Central memory CD8-positive, alpha-beta T cell (primary cell): ENCODE measurements around the gene ANKRD2.

Experiments
- ATAC-seq: fragments of 150-1000 bp; cut with Tn5 transposase; replicated peaks from 2 replicates; pipeline ENCODE4 v1.10.0; 2022; ENCODE audit warnings: mild to moderate bottlenecking, moderate FRiP score, moderate number of reproducible peaks; ENCODE audit not compliant: poor library complexity, severe bottlenecking; ENCODE audit errors: extremely low read depth
- DNase-seq, 2 donors: peaks; one replicate each; pipeline ENCODE4 v3.0.0; 2021; ENCODE audit warnings: low spot score in 2 of 2
- H3K27ac Mint-ChIP-seq: one replicate; pipeline ENCODE4 v1.8.0; 2022; ENCODE audit warnings: low read depth, mild to moderate bottlenecking, moderate library complexity, mixed read lengths
- H3K27me3 Mint-ChIP-seq: one replicate; pipeline ENCODE4 v1.8.0; 2022; ENCODE audit warnings: mixed read lengths
- H3K36me3 Mint-ChIP-seq: one replicate; pipeline ENCODE4 v1.8.0; 2022; ENCODE audit warnings: mild to moderate bottlenecking, moderate library complexity, mixed read lengths; ENCODE audit not compliant: insufficient read depth
- H3K4me1 Mint-ChIP-seq: one replicate; pipeline ENCODE4 v1.8.0; 2022; ENCODE audit warnings: mixed read lengths
- H3K4me3 Mint-ChIP-seq: one replicate; pipeline ENCODE4 v1.8.0; 2022; ENCODE audit warnings: mild to moderate bottlenecking, moderate library complexity, mixed read lengths
- H3K9me3 Mint-ChIP-seq: one replicate; pipeline ENCODE4 v1.8.0; 2022; ENCODE audit warnings: mixed read lengths

ANKRD2 gene

DNA sequence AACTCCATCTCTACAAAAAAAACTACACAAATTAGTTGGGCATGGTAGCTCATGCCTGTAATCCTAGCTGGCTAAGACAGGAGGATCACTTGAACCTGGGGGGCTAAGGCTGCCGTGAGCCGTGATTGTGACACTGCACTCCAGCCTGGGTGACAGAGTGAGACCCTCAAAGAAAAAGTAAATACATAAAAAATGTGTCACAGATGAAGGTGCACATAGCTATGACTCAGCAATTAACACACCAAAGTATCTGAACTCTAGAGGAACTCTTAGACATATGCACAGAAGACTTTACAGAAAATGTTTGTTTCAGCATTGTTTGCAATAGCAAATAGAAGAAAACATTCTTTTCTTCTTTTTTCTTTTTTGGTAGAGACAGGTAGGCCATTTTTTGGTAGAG lies 25.2 kb downstream of the ANKRD2 start:
- H3K27me3 Mint-ChIP-seq = no peaks in the 10 kb centered on the region
- H3K27ac Mint-ChIP-seq = no peak overlapping the region
- DNase-seq (no peak), ATAC-seq (no peak)
- H3K9me3 Mint-ChIP-seq = no peaks in the 10 kb centered on the region
- H3K4me3 Mint-ChIP-seq = no peak overlapping the region
- no peaks in the 10 kb centered on the region for H3K36me3 Mint-ChIP-seq
- H3K4me1 Mint-ChIP-seq = no peaks in the 10 kb centered on the region

DNA sequence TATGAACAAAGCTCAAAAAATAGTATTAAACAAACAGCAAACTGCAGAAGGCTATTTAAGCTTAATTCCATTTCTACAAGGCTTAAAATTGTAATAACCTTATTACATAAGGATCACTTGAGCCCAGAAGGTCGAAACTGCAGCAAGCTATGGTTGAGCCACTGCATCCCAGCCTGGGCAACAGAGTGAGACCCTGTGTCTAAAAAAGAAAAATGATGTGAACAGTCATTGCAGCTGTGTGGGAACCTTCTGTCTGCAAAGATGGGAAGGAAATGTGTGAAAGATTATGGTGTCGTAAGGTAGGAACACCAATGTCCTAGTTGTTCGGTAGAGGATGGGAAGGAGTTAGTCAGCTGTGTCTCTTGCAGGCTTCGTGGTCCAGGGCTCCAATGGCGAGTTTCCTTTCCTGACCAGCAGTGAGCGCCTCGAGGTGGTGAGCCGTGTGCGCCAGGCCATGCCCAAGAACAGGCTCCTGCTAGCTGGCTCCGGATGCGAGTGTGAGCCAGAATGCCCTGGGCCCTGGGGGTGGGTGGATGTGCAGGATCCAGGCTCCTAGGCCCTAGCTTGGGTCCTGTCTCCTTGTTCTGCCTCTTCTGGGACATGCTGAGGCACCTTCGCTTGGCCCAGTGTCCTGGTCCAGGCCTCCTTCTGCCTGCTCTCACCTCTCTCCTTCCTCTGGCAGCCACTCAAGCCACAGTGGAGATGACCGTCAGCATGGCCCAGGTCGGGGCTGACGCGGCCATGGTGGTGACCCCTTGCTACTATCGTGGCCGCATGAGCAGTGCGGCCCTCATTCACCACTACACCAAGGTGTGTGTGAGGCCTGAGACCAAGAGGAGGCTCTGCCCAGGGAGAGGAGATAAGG lies 26.1 kb downstream of the ANKRD2 start:
- Mint-ChIP-seq H3K9me3 (no peaks in the 10 kb centered on the region), H3K27ac (no peak overlapping the region), H3K27me3 (no peaks in the 10 kb centered on the region), H3K4me1 (no peaks in the 10 kb centered on the region), H3K36me3 (no peaks in the 10 kb centered on the region), H3K4me3 (no peak overlapping the region)
- DNase-seq (no peak), ATAC-seq (no peak)

DNA sequence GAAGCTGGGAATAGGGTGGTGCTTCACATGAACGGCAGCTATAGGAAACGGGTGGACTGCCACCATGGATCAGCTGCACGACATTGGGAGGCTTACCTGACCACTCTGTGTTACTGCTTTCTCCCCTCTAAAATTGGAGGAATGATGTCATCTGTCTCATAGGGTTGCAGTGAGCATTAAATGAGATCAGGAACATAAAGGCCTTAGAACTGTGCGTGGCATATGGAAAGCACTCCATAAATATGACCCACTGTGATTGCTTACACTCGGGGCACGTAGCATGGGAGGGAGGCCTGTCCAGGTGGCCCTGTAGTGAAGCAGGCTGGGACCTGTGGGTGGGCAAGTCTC lies 26.7 kb downstream of the ANKRD2 start:
- ATAC-seq (no peak), DNase-seq (no peak)
- Mint-ChIP-seq H3K4me1 (no peaks in the 10 kb centered on the region), H3K36me3 (no peaks in the 10 kb centered on the region), H3K9me3 (no peaks in the 10 kb centered on the region), H3K27ac (no peak overlapping the region), H3K4me3 (no peak overlapping the region), H3K27me3 (no peaks in the 10 kb centered on the region)

DNA sequence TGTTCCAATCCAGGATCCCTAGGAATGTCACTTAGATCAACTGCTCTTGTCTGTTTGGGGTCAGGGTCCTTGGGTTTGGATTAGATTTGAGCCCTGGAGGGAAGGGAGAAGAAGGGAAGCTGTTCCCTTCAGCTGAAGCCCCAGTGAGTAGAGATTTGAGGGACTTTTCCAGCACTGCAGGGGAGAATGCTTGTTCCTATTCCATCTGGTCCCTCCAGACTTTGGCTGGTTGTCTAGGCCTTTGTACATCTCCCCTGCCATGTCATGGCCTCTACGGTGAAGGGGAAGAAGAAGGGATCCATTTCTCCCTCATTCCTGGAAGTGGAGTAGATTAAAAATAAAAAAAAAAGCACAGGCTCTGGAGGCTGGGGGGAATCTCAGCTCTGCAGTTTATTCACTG lies 28.0 kb downstream of the ANKRD2 start:
- Mint-ChIP-seq H3K4me3 (no peak overlapping the region), H3K36me3 (no peaks in the 10 kb centered on the region), H3K27me3 (no peaks in the 10 kb centered on the region), H3K9me3 (no peaks in the 10 kb centered on the region), H3K4me1 (no peaks in the 10 kb centered on the region), H3K27ac (no peak overlapping the region)
- ATAC-seq (no peak), DNase-seq (no peak)

DNA sequence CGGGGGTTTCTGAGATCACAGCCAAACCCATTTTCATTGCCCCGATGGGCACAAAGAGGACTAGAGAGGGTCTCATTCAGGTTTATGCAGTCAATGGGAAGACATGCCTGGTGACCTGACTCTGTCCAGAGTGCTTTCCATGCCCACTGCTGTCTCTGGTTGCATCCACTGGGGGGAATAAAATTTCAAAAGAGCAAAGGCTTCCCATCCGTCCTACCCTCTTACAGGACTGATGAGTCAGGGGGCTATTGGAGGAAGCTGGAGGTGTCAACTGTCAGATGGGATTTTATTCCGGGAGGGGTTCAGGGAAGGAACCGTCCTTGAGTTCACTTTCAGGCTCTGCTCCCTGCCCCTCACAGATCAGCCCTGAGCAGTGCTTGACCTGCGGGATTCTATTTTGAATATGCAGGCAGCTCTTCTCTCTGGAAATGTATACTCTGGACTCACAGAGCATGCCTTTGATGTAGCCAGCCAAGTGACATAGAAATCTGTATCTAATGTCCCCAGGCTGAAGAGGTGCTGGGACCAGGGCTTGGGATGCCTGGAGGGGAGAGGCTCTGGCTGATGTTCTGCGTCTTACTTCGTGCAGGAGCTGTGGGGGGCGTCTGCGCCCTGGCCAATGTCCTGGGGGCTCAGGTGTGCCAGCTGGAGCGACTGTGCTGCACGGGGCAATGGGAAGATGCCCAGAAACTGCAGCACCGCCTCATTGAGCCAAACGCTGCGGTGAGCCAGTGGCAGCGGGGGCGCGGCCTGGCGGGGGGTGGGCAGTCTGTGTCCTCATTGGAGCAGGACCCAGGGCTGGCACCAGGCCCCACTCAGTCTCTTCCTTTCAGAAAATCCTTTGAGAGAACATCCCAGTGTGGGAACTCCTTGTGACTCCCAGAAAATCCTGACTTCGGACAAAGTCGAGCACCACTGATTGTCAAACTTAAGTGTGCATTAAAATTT lies 29.0 kb downstream of the ANKRD2 start:
- H3K4me1 Mint-ChIP-seq = no peaks in the 10 kb centered on the region
- DNase-seq = no peak
- ATAC-seq = no peak
- no peaks in the 10 kb centered on the region for H3K27me3 Mint-ChIP-seq
- H3K27ac Mint-ChIP-seq = no peak overlapping the region
- no peaks in the 10 kb centered on the region for H3K36me3 Mint-ChIP-seq
- no peaks in the 10 kb centered on the region for H3K9me3 Mint-ChIP-seq
- H3K4me3 Mint-ChIP-seq = no peak overlapping the region

DNA sequence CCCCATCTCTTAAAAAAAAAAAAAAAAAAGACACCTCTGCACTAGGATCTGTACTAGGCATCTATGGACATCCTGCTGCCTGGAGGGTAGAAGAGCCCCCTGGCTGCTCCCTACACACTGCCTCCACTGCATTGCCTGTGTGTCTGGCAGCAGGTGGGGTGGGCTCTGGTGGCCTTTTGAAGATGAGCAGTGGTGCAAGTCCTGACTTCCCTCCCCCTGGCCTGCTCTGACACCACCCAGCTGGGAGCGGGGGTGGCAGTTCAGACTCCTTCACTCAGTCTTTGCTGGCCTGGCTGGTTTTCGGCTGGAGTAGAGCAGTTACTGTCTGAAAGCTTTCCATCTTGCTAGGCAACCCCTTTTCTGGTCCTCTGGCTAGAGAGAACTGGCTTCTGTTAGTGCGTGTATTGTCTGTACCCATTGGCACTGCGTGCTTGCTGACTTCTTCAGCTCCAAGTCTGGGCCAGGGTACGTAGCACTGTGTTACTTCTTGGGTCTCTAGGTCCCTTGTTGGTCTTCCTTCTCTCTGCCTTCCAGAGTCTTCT lies 34.6 kb downstream of the ANKRD2 start:
- Mint-ChIP-seq H3K4me1 (no peaks in the 10 kb centered on the region), H3K9me3 (no peaks in the 10 kb centered on the region), H3K27ac (no peak overlapping the region), H3K36me3 (no peaks in the 10 kb centered on the region), H3K4me3 (no peak overlapping the region), H3K27me3 (peaks cover 9% of the 10 kb centered on the region)
- ATAC-seq (no peak), DNase-seq (no peak)

DNA sequence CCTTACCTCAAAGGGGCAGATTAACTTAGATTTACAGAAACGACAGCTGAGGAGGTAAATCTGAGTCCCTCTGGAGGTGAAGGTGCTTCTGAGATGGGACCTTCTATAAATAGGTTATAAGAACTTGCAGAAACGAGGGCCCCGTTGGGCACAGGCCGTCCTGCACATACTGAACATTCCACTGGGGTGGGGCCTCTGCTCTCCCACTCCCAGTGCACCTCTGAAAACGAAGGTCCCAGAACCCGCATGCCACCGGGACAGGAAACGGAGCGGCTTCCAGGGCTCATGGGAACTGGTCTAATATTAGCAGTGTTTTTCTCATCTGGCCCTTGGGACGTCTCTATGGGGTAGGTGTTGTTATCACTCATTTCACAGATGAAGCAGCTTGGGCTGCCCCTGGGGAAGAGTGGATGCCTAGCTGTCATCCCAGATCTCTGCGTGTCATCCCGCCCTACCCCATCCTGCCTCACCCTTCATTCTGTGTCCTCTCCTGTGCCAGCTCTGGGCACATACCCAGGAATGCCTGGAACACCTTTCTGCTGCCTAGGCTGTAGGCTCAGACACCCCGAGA lies 36.5 kb downstream of the ANKRD2 start:
- H3K9me3 Mint-ChIP-seq = no peaks in the 10 kb centered on the region
- H3K27me3 Mint-ChIP-seq = peaks cover 9% of the 10 kb centered on the region
- H3K36me3 Mint-ChIP-seq = no peaks in the 10 kb centered on the region
- DNase-seq = no peak
- H3K4me1 Mint-ChIP-seq = no peaks in the 10 kb centered on the region
- no peak for ATAC-seq
- H3K27ac Mint-ChIP-seq = no peak overlapping the region
- H3K4me3 Mint-ChIP-seq = no peak overlapping the region

DNA sequence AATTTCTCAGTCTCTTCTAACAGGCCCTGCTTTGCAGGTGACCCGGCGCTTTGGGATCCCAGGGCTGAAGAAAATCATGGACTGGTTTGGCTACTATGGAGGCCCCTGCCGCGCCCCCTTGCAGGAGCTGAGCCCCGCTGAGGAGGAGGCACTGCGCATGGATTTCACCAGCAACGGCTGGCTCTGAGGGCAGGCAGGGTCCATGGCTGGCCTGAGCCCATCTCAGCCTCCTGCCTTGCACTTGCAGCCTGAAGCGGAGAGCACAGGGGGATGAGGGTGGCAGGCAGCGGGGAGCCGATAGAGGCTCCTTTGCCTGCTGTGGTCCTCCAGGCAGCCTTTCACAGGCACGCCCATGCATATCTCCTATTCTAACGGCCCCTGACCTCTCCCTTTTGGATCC lies 38.9 kb downstream of the ANKRD2 start:
- DNase-seq = no peak
- ATAC-seq = no peak
- Mint-ChIP-seq H3K4me1 (no peaks in the 10 kb centered on the region), H3K4me3 (no peak overlapping the region), H3K27me3 (peaks cover 9% of the 10 kb centered on the region), H3K36me3 (no peaks in the 10 kb centered on the region), H3K9me3 (no peaks in the 10 kb centered on the region), H3K27ac (no peak overlapping the region)

DNA sequence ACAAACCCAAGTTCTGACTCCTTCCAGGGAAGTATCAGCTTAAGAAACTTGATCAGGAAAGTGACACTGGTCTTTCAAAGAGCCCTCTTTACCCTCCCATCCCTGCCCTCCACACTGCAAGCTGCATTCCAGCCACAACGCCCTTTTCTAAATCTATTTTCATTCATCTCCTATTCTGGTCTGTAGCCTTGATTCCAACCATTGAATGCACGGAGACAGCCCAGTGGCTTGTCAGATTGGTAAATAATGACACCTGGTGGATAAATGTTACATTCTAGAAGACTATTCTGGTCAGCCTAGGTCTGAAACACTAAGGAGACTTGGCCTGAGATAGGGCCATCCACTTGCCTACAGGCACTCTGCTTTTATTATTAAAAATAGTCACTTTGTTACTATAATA lies 39.8 kb downstream of the ANKRD2 start:
- H3K36me3 Mint-ChIP-seq = no peaks in the 10 kb centered on the region
- H3K27me3 Mint-ChIP-seq = peaks cover 1% of the 10 kb centered on the region
- ATAC-seq (no peak), DNase-seq (no peak)
- H3K4me1 Mint-ChIP-seq = no peaks in the 10 kb centered on the region
- no peak overlapping the region for H3K27ac Mint-ChIP-seq
- no peaks in the 10 kb centered on the region for H3K9me3 Mint-ChIP-seq
- no peak overlapping the region for H3K4me3 Mint-ChIP-seq

DNA sequence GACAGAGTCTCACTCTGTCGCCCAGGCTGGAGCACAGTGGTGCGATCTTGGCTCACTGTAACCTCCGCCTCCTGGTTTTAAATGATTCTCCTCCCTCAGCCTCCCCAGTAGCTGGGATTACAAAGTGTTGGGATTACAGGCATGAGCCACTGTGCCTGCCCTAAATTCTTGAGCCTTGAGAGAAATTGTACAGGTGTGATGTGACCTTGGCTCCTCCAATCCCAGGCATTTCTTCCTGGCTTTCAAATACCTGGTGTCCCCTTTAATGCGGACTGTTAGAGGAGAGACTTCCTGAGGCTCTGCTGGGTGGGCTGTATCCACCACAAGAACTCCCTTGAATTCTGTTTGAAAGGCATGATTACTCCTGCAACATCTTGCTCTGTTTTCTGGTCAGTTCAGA lies 45.7 kb downstream of the ANKRD2 start:
- DNase-seq (no peak), ATAC-seq (no peak)
- Mint-ChIP-seq H3K36me3 (no peaks in the 10 kb centered on the region), H3K27me3 (no peaks in the 10 kb centered on the region), H3K27ac (no peak overlapping the region), H3K4me1 (no peaks in the 10 kb centered on the region), H3K4me3 (no peak overlapping the region), H3K9me3 (no peaks in the 10 kb centered on the region)

DNA sequence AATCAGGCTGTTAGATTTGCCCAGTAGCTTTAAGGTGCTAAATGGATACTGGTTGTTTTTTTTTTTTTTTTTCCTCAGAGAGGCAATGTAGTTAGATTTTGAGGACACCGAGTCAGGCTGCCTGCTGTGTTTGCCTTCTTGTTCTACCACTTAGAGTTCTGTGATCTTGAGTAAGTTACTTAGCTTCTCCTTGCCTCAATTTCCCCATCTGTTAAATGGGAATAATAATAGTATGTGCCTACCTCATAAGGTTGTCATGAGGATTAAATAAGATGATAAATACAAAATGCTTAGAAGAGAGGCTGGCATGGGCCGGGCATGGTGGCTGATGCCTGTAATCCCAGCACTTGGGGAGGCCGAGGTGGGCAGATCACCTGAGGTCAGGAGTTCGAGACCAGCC lies 46.2 kb downstream of the ANKRD2 start:
- H3K9me3 Mint-ChIP-seq = no peaks in the 10 kb centered on the region
- DNase-seq (no peak), ATAC-seq (no peak)
- no peak overlapping the region for H3K4me3 Mint-ChIP-seq
- H3K36me3 Mint-ChIP-seq = no peaks in the 10 kb centered on the region
- no peak overlapping the region for H3K27ac Mint-ChIP-seq
- H3K4me1 Mint-ChIP-seq = no peaks in the 10 kb centered on the region
- H3K27me3 Mint-ChIP-seq = no peaks in the 10 kb centered on the region

DNA sequence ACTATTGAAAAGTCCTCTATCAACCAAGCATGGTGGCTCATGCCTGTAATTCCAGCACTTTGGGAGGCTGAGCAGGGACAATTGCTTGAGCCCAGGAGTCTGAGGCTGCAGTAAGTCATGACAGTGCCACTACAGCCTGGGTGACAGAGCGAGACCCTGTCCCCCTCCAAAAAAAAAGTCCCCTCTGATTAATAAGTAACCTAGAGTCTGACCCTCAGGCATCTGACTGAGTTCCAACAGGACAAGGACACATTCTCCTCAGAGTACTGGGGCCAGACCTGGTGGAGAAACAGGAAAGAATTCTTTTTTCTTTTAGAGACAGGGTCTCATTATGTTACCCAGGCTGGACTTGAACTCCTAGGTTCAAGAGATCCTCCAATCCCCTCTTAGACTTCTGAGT lies 50.7 kb downstream of the ANKRD2 start:
- H3K4me1 Mint-ChIP-seq = no peaks in the 10 kb centered on the region
- no peaks in the 10 kb centered on the region for H3K36me3 Mint-ChIP-seq
- H3K27ac Mint-ChIP-seq = no peak overlapping the region
- no peaks in the 10 kb centered on the region for H3K27me3 Mint-ChIP-seq
- ATAC-seq (no peak), DNase-seq (no peak)
- H3K9me3 Mint-ChIP-seq = no peaks in the 10 kb centered on the region
- no peak overlapping the region for H3K4me3 Mint-ChIP-seq
